HG03060 (cell line): Measurements from ENCODE around the gene ITIH1.

Source experiments
- ATAC-seq: cut with Tn5 transposase; IDR thresholded peaks from one replicate; pipeline ENCODE4 v1.9.1; 2021; ENCODE audit warnings: low read depth, moderate number of reproducible peaks; ENCODE audit not compliant: unreplicated experiment

The ITIH1 gene

DNA sequence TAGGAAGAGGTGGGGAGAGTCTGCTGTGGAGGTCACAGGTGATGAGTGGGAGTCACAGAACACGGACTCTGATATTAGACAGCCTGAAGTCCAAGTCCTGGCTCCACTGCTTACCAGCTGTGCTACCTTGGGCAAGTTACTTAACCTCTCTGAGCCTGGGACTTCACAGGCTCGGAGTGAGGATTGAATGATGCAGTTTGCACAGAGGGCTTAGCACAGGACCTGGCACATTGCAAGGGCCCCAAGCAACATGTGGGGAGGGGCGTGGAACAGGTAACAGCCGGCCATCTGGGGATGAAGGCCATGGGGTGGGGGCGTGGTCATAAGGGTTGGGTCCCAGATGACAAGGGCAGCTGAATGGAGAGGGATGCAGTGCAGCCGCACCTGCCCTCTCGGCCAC is 12.9 kb downstream of the ITIH1 start:
- ATAC-seq = no peak

DNA sequence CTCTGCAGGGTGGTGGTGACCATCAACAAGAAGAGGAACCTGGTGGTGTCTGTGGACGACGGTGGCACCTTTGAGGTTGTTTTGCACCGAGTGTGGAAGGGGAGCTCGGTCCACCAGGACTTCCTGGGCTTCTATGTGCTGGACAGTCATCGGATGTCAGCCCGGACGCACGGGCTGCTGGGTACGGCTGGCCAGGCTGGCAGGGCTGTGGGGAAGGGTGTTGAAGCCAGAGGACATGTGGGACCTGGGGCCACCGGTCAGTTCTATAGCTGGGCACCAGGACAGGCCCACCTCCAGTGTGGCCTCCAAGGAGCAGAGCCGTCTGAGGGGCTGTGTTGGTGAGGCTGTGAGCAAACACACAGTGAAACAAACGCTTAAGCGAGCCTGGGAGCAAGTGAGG is 13.3 kb downstream of the ITIH1 start:
- ATAC-seq = no peak

DNA sequence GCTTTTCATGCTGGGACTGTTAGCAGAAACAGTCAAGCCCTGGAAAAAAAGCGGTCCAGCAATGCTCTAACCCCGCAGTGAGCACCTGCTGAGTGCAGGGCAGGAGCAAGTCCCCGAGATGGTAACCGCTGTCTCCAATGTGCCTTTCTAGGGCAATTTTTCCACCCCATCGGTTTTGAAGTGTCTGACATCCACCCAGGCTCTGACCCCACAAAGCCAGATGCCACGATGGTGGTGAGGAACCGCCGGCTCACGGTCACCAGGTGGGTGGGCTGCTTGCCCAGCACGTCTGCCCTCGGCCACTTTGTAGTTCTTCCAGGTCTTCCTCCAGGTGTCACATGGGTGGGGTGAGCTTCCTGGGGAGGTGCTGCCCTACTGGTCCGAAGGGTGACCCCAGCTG is 14.0 kb downstream of the ITIH1 start:
- ATAC-seq = no peak

DNA sequence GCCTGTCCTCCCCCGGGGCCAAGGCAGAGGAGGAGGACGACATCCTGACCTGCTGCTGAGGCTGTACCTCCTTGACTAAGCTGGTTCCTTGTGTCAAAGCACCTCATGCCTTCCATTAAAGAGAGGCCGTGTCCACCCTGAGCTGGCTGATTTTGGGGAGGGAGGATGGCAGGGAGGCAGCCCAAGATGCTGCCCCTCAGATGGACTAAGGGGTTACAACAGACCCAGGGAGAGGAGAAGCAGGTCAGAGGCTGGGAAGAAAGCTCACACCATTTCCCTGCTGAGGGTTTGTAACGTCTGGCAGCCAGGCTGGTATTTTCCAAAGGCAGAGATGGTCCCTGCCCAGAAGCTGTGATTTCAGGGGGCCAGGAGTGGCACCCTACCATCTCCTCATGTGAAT is 14.5 kb downstream of the ITIH1 start:
- ATAC-seq = no peak

DNA sequence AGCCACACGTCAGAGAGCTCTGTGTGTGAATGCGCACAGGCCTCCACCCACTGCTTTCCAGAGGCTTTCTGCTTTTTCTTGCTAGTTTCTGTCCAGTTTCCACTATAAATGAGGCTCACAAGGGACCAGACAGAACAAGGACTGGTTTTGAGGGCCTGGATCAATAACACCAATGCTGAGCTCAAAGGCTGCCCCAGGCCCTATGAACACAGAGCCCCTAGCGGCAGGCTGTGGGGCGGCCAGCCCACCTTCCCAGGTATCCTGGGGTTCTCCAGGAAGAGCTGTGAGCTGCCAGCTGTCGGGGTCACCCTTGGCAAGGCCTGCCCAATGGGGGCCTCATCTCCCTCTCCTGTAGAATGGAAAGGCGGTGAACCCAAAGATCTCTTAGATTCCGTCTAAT is 15.0 kb downstream of the ITIH1 start:
- no peak for ATAC-seq

DNA sequence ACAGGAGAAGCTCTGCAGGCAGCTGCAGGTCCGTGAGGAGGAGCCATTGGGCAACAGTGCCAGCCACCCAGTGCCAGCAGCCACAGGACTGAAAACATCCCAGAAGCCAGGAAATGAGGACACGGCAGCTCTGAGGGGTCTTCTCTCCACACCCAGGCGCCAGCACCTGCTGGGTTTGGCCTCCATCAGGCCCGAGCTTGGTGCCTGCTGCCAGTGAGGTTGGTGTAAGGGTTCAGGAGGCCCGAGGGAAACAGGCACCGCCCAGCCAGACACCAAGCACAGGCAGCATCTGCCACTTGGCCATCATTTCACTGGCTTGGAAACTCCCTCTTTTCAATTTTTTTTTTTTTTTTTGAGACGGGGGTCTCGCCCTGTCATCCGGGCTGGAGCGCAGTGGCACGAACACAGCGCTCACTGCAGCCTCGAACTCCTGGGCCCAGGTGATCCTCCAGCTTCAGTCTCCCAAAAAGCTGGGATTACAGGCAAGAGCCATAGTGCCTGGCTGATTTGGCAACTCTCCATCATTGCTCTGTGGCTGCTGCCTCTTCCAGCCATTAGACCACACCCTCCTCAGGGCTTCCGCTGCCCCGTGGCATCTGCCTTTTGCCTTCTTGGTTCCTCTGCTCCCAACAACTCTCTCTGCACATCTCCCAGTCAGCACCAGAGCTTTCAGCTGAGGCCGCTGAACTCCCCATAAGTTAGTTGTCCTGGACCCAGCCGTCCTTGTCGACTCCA is 15.7 kb downstream of the ITIH1 start:
- no peak for ATAC-seq

DNA sequence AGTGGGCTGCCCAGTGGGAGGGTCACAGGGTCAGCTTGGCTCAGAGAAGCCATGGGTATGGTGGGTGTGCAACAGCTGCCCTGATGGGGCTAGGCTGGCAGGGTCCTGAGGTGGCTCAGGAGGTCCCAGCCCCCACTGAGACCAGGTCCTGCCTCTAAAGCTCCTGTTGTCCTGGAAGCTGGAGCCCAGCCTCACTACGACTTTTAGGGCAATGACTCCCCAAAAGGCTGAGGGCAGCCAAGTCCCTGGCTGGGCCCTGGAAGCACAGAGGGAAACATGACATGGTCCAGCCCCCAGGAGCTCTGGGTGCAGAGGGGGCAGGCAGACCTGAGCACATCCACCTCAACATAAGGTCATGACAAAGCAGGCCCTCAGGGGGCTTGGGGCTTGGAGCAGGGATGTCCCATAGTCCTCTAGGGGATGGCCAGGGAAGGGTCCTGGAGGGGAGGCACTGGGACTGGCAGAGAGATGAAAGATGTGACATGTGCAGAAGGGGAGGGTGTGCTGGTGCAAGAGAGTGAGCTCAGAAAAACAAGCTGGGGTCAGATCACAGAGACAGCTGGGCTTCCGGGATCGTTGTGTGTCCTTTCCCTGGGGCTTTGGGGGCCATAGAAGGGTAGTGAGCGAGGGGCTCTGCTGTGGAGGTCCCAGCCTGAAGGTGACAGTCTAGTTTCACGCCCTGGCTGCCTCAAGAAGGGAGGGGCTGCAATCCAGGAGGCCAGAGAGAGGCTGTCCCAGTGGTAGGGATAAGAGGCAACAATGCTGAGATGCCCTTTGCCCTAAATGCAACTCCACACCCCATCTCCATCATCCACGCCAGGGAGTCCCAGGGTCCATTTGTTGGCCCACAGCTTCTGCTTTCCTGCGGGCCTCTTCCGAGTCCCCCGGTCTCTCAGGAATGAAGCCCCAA is 16.6 kb downstream of the ITIH1 start:
- no peak for ATAC-seq

DNA sequence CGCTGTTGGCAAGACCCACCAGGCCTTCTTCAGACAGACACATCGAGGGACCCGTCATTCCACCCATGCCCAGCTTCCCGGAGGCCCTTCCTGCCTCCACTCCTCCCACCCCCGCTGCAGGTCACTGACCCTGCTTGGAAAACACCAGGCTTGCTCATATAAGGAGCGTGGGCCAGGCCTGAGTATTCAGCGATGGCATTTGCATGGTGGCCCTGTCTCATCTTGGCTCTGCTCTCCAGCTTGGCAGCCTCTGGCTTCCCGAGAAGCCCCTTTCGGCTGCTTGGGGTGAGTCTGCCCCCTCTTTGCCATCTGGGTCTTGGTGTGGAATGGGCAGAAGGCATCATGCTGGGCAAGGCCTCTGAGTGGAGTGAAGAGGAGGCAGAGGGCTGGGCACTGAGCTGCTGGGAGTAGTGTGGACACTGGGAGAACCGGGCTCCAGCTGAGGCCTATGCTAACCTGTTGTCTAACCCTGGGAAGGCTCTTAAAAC is 17.3 kb downstream of the ITIH1 start, which contains the start of gene ITIH3:
Gene ITIH3, plus strand, starts transcription at position 185 of the 488 bp plus-strand sequence. Its CDS starts 8 bp downstream, at position 193.
- no peak for ATAC-seq

DNA sequence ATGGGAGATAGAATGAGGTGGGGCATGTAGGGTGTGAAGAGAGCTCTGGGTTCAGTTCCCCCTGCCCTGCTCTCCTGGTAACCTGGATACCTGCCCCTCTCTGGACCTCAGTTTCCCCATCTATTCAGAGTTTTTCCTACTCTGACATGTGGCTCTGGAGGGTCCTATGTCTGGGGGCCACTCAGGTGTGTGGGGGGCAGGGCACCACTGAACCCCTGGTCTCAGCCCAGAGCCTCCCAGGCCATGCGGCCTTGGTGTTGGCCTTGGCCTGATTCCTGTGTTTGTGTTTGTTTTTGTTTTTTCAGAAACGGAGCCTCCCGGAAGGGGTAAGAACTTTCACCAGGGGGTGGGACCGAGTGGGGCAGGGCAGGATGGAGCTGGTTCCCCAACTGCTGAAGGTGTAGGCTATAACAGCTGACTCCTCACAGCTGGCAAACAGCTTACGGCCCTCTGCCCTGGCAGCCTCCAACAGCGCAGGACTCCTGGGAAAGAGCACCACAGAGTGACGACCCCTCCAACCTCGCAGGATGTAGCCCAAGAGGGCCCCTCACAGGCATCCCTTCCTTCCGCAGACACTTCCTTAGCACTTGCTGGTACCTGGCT is 18.0 kb downstream of the ITIH1 start:
- ATAC-seq = no peak

DNA sequence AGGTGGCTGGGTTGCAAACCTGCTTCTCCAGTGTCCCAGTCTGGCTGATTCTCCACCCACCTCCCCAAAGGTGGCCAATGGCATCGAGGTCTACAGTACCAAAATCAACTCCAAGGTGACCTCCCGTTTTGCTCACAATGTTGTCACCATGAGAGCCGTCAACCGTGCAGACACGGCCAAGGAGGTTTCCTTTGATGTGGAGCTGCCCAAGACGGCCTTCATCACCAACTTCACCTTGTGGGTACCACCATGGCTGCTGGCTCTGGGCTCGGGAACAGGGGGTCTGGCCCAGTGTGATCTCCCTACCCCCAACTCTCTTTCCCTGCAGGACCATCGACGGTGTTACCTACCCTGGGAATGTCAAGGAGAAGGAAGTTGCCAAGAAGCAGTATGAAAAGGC is 19.0 kb downstream of the ITIH1 start:
- no peak for ATAC-seq

DNA sequence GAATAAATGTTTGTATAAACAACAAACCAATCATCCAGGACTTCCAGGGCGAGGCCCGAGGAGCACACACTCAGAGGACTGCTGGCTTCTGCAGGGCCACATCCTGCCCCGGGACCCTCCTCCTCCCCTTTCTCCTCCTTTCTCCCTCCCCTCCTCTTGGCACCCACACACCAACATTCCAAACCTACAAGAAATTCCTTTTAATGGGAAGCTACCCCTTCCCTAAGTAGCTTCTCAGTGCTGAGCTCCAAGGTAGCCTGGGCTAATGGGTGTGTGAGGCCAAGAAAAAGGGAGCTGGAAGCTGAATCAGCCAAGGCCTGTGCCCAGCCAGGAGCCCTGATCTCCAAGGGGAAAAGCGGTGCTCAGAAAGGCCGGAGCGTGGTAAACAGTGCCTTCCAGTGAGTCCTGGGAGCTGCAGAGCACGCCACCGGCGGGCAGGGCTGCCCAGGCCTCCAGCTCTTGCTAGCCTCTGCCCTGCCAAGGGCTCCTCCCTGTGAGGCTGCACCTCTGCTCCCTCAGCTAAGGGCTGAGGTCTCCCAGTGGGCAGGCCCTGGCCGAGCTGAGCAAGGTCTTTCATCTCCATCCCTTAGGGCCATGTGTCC is 21.1 kb downstream of the ITIH1 start:
- no peak for ATAC-seq

DNA sequence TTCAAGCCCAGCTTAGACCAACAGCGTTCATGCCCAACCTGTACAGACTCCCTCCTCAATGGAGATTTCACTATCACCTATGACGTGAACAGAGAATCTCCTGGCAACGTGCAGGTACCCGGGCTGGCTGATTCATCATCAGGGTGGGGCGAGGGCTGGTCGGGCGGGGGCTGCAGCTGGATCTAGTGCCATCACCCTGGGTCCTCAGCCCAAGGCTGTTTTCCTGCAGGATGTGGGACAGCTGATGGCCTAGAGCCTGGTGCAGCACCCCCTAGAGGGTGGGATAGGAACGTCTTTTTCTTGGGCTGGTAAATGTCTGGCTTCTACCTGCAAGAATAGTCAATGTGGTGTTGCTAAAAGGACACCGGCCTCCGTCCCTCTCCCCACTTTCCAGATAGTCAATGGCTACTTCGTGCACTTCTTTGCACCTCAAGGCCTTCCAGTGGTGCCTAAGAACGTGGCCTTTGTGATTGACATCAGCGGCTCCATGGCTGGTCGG is 21.6 kb downstream of the ITIH1 start:
- no peak for ATAC-seq

DNA sequence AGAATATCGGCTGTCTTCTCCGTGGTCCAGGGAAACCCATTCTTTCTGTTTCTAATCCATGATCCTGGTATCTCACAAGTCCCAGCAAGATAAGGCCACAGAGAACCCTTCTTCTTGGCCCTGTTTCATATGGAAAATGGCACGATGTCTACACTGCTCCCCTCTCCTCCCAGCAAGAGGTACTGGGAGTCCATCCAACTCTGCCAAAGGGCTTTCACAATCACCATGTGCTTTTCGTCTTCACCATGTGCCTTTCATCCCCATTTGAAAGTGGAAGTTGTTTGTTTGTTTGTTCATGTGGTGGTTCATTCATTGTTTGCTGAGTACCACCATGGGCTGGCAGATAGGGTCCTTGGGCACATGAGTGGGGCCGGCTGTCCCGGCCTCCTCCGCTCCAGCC is 22.7 kb downstream of the ITIH1 start:
- no peak for ATAC-seq

DNA sequence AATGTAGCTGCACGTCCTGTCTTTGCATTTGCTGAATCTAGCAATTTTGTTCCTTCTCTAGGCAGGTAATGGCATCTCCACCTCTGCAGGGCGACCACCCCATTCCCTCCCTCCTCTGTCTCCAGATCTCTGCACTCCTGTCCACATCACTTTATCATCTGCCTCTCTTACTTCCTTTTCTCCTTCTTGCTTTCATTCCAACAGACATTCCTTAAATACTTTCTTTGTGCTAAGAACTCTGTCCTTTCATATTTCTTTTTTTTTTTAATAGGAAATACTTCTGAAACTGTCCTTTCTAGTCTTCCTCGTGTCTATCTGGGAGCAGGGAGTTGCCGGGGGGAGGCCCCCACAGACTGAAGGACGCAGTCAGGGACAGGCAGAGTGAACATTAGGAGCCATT is 24.4 kb downstream of the ITIH1 start:
- no peak for ATAC-seq

DNA sequence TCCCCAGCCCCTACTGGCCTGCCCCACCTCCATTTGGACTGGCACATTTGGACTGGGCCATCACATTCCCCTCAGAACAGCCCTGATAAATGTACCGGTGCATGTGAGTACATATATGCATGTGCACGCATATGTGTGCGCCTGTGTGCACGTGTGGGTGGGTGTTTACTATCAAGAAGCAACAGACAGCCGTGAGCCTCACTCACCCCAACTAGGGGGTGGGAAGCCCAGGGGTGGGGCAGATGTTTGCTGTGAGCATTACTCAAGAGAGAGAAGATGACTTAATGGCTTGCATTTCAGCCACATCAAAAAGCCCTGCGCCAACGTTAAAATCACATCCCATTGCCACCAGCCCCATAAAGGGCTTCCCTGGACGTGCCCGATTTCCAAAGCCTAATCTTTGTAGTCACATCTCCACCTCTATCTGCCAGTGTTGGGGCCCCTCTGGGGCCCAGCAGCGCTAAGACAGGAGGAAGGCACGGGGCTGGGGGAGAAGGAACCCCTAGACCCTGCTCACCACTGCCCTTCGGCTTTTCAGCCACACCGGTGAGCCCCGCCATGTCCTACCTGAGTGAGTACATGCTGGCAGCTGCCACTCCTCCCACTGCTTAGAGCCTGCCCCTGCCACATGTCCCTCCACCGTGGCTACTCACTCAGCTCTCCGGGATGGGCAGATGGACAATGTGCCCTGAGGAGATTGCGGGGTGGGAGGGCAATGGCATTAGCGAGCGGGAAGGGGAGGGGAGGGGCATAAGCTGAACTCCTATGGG is 28.1 kb downstream of the ITIH1 start:
- ATAC-seq = no peak

DNA sequence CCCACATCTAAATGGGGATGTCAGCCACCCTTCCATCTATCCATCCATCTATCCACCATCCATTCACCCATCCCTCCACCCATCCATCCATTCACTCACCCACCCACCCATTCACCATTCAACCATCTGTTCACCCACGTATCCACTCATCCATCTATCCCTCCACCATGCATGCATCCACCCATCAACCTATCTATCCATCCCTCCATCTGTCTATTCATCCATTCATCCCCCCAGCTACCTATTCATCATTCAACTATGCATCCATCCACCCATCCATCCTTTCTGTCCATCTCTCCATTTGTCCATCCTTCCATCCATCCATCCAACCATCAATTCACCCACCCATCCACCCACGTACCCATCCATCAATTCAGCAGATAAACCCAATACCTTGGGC is 31.8 kb downstream of the ITIH1 start:
- ATAC-seq = no peak

DNA sequence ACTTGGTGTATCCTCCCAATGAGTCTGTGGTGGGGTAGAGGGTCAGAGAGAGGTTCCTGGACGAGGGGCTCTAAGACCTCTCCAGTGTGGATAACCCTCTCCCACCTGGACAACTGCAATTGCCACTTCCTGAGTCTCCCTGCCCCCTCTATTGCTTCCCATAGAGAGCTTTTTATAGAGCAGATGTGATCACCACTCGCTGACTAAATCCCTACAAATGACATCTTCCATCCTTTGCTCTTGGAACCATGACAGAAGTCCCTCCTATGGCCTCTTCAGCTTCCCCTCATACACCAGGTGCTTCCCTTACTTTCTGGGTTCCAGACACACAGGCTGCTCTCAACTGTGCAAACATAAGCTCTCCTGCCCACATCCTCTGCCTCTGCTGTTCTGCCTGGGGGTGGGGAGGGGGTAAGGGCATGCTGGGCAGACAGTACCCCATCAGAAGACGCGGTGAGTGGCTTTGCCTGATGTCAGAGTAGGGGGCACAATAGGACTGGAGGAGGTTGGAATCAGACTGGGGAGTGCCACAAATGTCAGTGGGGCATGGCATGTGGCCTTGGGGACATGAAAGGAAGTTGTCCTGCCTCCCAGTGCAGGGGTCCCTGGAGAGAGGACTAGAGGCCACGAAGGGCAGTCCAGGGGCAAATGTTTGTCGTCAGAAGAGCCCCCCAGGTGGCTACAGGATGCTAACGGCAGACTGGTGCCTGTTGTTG is 32.4 kb downstream of the ITIH1 start:
- ATAC-seq = no peak

DNA sequence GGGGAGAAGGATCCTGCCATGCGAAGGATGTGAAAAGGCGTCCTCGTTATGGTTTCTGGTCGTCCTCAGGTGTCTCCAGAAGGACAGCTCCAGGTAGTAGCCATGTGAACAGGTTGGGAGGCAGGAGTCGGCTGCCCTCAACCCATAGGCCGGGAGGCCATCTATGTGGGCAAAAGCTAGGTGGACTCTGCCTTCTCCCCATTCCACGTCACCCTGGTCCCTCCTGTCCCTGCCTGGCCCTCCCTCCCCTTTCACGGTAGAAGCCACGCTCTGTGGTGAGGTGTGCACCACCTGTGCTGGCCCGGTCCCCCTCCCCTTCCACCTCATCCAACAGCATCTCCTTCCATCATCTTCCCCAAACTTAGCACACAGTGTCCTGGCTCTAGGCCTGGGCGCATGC is 33.5 kb downstream of the ITIH1 start:
- no peak for ATAC-seq

DNA sequence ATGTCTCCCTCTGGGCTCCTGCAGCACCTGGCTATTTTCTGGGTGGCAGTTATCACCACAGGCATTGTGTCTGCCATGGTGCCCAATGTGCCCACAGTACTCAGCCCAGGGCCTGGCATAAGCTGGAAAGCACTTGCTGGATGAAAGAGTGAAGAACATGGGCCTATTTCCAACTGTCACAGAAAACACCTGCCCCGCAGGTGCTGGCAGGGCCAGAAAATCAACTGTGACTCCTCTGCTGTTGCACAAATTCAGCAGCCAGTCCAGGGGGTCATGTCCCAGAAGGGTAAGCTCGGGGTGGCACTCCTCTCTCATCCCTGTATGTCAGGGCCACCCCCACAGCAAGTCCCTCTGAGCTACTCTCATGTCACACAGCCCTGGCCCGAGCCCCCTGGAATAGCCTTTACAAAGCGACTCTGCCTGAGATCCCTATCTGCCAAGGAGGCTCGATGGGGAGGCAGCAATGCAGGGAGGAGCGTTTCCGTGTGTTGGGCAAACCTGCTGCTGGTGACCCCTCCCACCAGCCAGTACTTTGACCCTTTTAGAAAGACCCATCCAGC is 34.1 kb downstream of the ITIH1 start:
- no peak for ATAC-seq
